NCI-H1436 treated with DMSO at 0.1 percent for 48 hours (cell line): ENCODE measurements around the gene SLC5A6.

Experiments
- DNase-seq: peaks from one replicate; lab custom pipeline; 2025; lab: John Stamatoyannopoulos, UW

SLC5A6 gene

GRCh38 chr2:27236626-27237025 is 24.6 kb upstream of the SLC5A6 start:
- no peak for DNase-seq

- DNase-seq = no peak
These were observed 24.1 kb upstream of the SLC5A6 start for GRCh38 chr2:27236136-27236535.

- no peak for DNase-seq
These were observed 21.3 kb upstream of the SLC5A6 start for GRCh38 chr2:27233341-27233740.

- no peak for DNase-seq
These were observed 19.9 kb upstream of the SLC5A6 start for GRCh38 chr2:27231921-27232320.

- DNase-seq = no peak
These were observed 15.4 kb upstream of the SLC5A6 start for GRCh38 chr2:27227501-27227900.

GRCh38 chr2:27225526-27225925 is 13.5 kb upstream of the SLC5A6 start:
- DNase-seq = no peak

GRCh38 chr2:27223416-27223815 is 11.3 kb upstream of the SLC5A6 start:
- DNase-seq = no peak

GRCh38 chr2:27222407-27222806 is 10.3 kb upstream of the SLC5A6 start:
- no peak for DNase-seq

GRCh38 chr2:27221166-27221565 is 9.1 kb upstream of the SLC5A6 start:
- DNase-seq = no peak

- no peak for DNase-seq
These were observed 8.0 kb upstream of the SLC5A6 start for GRCh38 chr2:27220091-27220490.

- DNase-seq = no peak
These were observed 7.0 kb upstream of the SLC5A6 start for GRCh38 chr2:27219091-27219490.

- DNase-seq = no peak
These were observed 6.5 kb upstream of the SLC5A6 start for GRCh38 chr2:27218614-27219013.

- peak; percentile 5 for DNase-seq
These were observed 5.4 kb upstream of the SLC5A6 start, which contains the start of gene CAD for GRCh38 chr2:27217173-27218121. Gene CAD, plus strand, starts transcription at chr2:27217369. Its CDS starts 183 bp downstream, at chr2:27217552.

- no peak for DNase-seq
These were observed 4.5 kb upstream of the SLC5A6 start for GRCh38 chr2:27216416-27217137.

- DNase-seq = no peak
These were observed 2.9 kb upstream of the SLC5A6 start for GRCh38 chr2:27214941-27215340.

GRCh38 chr2:27212626-27213471 is 781 bp upstream of the SLC5A6 start:
- DNase-seq = no peak

GRCh38 chr2:27211241-27211942 is 676 bp downstream of the SLC5A6 start:
- DNase-seq = no peak

- DNase-seq = no peak
These were observed 2.3 kb downstream of the SLC5A6 start for GRCh38 chr2:27209621-27210401.

GRCh38 chr2:27208486-27209050 is 3.5 kb downstream of the SLC5A6 start:
- no peak for DNase-seq

GRCh38 chr2:27206346-27206745 is 5.7 kb downstream of the SLC5A6 start:
- DNase-seq = no peak
